Suppressor macrophage (primary cell): Measurements from ENCODE around the gene HEMGN.
A peak's percentile ranks its signal among the peaks of the same experiment; 100 is the strongest.

ENCODE experiments used
- DNase-seq, 4 experiments: peaks; one replicate each; pipeline ENCODE4 v3.0.0-alpha.2; 2020 to 2022

Gene HEMGN

GRCh38 chr9:97895211-97895610 is 42.8 kb downstream of the HEMGN start:
- no peak for DNase-seq

GRCh38 chr9:97892421-97892820 is 45.6 kb downstream of the HEMGN start:
- no peak for DNase-seq

GRCh38 chr9:97891736-97892135 is 46.2 kb downstream of the HEMGN start:
- DNase-seq, result no peak

GRCh38 chr9:97889941-97890887 is 47.8 kb downstream of the HEMGN start:
- DNase-seq, result peak; percentile 55 to 75 (median 70)

GRCh38 chr9:97880336-97880735 is 57.6 kb downstream of the HEMGN start:
- DNase-seq, result no peak
